NCI-H1694 (cell line): ENCODE measurements around the gene HNRNPUL2.
"Not testable (repeated sequence)": the region's sequence is repeated elsewhere in the genome, so short reads cannot be mapped to it uniquely, and the experiment has no call there.

Experiments
- DNase-seq: peaks from one replicate; lab custom pipeline; 2025; lab: John Stamatoyannopoulos, UW

HNRNPUL2 gene

DNA sequence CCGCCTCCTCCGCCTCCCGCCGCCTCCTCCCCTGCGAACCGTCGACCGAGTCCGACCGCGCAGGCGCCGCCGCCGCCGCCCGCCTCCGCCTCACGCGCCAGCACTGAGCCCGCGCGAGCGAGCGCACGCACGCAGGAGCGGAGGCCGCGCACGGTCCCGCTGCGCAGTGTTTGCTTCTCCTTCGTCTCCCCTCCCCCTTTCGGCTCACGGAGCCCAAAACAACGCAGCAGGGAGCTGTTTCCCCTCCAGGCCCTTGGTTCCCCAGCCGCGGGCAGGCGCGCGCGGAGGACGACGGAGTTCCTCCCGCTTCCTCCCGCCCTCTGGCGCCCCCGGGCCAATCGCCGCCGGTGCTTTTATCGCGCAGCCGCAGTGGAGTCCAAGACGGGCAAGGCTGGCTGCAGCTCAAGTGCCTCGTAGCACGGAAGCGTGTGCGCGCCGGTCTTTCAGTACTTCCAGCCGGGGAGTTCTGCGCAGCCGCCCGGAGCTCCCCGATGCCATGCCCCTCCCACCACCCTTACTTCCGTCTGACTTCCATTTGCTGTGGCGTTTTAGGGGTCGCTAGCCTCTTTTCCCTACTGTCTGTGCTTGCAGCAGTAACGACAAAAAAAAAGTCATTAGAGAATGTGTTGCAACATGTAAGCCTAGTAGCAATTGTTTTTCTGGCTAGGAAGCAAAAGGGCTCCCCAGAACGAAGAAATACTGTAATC is at the start of gene HNRNPUL2:
Gene HNRNPUL2 (minus strand): TSS at position 293 of the 707 bp plus-strand sequence. CDS start 301 bp downstream, outside the sequence.
- DNase-seq: peak; percentile 94

DNA sequence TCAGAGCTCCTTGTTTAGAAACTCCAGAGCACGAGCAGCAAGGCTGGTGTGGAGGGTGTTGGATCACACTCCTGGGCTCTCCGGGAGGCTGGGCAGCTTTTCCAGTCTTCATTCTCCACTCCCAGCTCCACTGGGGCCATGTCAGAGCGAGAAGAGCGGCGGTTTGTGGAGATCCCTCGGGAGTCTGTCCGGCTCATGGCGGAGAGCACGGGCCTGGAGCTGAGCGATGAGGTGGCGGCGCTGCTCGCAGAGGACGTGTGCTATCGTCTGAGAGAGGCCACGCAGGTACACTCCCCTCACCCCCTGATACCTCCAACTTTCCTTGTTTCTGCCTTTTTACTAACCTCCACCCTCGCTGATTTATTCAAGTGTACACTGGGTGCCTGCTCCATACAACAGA is 48.4 kb upstream of the HNRNPUL2 start:
- no peak for DNase-seq

DNA sequence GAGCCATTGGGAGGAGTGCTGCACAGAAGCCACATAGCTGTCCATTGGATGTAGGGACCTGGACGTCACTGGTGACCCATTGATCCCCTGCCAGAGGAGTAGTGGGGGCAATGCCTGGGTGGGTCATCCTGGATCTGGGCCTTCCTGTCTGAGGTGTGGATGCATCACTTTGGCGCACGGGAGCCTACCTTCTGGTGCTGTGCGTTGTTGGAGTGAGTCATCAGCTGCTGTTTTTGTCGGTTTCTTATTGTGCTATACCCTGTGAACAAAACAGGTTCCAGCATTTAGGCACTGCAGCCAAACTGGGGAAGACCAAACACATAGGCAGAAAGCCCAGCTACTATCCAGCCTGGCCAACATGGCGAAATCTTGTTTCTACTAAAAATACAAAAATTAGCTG is 47.1 kb upstream of the HNRNPUL2 start:
- DNase-seq: no peak

DNA sequence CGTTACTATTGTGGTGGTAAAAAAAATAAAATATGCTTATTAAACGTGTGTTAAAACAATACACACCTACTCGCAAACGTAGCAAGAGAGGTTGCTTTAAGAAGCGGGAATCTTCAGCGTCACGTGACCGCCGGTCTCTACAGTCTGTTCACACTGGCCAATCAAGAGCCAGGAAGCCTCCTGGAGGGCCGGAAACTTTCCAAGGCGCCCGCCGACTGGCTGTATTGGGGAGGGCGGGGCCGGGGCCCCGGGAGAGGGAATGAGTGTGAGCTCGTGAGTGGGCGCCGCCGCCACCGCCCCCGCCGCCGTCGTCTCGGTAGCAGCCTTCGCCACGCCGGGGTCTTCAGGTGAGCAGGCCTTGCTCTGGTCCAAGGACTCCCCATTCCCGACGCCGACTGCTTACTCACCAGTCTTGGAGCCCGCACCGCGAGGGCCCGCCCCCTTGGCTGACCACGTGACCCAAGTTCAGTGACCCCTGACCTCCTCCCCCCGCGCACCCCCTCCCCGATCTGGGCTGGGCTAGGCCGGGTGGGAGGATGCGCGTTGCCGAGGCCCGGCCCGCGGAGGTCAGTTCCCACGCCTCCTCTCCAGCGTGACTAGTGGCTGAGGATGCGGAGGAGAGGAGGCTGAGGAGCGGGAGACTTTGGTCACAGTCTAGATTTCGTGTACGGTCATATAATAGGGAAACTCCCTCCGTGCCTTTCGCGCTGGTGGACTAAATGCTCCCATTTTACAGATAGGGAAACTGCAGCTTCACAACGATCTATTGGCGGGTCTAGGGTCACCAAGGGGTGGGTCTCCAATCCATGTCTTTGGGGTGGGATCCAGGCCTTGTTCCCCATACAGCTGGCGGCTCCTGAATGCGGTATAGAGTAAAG is 44.1 kb upstream of the HNRNPUL2 start, which contains the start of gene TAF6L:
Gene TAF6L (plus strand): TSS at position 253 of the 878 bp plus-strand sequence. CDS start 4,388 bp downstream, outside the sequence.
- peak; percentile 95 for DNase-seq

- DNase-seq: no peak
Observed at GRCh38 chr11:62770778-62771143, 43.5 kb upstream of the HNRNPUL2 start.

GRCh38 chr11:62760867-62761227 is 33.6 kb upstream of the HNRNPUL2 start:
- not testable (repeated sequence) for DNase-seq

DNA sequence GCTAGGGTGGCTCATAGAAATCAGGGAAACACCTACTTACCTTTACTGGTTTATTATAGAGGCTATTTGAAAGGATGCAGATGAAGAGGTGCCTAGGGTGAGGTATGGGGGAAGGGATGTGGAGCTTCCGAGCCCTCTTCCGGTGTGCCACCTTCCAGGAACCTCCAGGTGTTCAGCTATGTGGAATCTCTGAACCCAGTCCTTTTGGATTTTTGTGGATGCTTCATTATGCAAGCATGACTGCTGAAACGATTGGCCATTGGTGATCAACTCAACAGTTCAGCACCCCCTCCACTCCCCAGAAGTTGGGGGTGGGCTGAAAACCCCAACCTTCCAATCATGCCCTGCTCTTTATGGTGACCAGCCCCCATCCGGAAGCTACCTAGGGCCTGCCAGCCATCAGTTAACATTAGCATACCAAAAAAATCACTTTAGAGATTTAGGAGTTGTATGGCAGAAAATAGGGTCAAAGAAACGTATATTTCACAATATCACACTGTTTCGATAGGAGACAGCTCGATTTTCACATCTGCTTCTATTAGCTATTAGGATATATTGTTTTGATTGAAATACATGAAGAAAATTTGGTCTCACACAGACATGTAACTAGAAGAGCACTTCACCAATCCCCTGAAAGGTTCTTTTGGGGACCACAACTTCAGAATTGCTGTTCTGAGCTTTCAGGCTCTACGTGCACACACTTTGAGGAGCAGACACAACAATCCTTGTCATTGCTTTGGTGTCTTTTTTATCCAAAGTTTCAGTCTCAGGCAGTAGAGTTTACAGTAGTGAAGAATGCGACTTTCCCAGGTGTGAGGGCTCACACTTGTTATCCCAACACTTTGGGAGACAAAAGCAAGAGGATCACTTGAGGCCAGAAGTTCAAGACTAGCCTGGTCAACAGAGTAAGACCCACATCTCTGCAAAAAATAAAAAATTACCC is 30.9 kb upstream of the HNRNPUL2 start:
- DNase-seq: no peak

DNA sequence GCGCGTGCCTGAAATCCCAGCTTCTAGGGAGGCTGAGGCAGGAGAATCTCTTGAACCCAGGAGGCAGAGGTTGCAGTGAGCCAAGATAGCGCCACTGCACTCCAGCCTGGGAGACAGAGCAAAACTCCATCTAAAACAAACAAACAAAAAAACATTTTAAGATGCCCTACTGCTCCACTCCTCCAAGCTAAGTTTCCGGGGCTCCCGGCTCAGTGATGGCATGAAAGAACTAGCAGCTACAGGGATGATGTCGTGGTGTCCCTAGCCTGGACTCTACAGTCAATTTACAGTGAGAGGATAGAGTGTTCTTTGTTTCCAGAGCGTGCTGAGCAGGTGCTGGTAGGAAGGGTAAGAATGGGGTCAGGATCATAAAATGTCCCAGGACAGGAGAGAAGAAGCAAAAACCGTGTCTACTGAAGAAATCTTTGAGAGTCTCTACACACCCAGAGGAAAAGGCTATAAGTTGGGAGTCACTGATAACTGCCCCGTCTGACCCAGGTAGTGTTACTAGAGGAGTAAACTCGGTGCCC is 27.9 kb upstream of the HNRNPUL2 start:
- no peak for DNase-seq

DNA sequence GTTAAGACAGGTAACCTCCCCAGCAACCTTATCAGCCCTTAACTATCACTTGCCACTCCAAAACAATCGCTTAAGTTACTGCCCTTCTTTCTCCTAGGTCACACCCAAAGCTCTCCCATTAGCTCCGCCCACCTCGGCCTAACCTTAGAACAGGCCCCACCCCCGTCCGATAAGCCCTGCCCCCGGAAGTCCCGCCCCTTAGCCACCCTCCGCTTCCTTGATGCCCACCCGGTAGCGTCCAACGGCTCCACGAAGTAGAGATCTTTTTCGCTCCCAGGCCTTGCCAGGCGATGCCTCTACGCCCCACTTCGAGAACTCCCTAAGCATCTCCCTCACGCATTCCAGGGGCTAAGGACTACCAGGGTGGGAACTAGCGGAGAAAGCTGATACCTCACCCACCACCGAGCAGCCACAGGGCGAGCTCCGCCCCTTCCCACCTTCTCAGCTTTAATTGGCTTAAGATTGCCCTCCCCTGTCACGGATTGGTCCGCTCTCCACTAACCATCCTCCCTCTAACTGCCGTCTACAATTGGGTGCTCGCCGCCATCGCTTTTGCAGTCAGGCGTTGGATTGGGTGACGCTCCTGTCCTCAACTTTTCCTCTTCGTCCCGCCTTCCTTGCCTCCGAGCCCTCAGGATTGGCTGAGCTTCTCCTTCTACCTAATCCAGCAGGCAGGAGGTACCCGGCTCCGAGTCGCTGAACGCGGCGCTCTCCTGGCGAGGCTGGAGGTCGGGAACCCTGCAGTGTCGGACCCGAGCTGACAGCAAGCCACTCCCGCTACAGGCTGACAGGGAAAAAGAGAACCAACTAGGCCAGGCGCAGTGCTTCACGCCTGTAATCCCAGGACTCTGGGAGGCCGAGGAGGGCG is 26.7 kb upstream of the HNRNPUL2 start, which contains the start of gene ZBTB3:
Gene ZBTB3 (minus strand): TSS at position 425 of the 868 bp plus-strand sequence. CDS start 496 bp downstream, outside the sequence.
- DNase-seq: peak; percentile 97

DNA sequence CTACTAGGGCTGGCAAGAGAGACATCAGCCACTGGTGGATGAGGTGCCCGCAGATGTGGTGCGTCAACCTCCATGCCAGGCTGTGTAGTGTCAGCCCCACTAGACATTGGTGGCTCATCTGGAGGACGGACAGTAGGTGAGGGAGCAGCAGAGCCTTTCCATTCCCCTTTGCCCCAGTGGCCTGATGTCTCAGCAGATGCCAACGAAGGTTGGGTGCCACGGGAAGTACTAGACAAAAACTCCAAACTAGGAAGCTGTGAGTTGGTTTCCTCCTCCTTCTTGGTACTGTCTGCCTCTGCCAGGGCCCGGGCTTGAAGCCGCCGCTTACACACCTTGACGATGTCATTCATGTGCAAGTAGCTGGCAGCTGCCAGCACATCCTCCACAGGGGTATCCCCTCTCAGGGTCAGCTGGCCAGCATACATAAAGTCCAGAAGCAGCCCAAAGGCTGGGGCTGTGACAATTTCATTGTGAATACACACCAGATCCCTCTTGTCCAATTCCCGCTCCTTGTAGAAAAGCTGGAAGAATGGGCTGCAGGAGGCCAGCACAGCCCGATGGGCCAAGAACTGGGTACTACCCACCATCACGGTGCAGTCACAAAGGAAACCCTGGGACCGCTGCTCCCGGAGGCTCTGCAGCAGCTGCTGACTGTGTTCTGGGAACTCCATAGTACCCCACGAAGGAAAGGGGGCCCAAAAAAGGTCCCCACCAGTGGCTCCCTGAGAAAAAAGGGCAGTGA is 25.9 kb upstream of the HNRNPUL2 start:
- DNase-seq: no peak

GRCh38 chr11:62752177-62752785 is 25.0 kb upstream of the HNRNPUL2 start:
- DNase-seq: no peak

GRCh38 chr11:62749931-62750330 is 22.7 kb upstream of the HNRNPUL2 start:
- not testable (repeated sequence) for DNase-seq

GRCh38 chr11:62747475-62748160 is 20.4 kb upstream of the HNRNPUL2 start:
- no peak for DNase-seq

DNA sequence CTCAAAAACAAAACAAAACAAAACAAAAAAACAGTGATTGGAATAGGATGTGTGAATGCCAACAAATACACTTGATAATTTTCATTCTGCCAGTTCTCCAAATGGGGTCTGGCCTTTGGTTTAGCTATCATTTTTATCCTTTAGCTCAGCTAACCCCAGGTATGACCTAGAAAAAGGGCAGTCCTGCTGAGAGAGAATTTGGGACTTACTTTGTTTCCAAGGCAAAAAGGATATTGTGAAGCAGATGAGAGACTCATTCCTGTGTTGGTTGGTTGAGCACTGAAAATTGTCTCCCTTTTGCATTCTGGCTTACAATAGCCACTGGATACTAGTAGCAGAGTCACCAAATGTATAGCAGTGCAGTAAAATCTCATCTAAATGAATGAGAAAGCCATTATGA is 9.9 kb upstream of the HNRNPUL2 start:
- no peak for DNase-seq

DNA sequence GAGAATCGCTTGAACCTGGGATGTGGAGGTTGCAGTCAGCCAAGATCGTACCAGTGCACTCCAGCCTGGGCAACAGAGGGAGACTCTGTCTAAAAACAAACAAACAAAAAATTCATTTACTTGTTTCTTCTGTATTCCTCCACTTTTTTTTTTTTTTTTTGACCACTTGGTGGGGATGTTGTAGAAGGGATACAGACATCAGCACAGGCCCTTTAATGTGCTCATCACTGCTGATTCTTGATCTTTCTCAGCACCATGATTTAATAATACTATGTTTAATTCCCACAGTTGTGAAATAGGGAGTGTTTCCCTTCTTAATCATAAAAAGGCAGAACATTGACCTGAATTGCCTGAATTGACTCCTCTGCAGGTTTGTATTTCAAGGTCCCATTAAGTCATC is 5.6 kb upstream of the HNRNPUL2 start:
- DNase-seq: peak; percentile 16

GRCh38 chr11:62730076-62730475 is 2.8 kb upstream of the HNRNPUL2 start:
- DNase-seq: not testable (repeated sequence)

DNA sequence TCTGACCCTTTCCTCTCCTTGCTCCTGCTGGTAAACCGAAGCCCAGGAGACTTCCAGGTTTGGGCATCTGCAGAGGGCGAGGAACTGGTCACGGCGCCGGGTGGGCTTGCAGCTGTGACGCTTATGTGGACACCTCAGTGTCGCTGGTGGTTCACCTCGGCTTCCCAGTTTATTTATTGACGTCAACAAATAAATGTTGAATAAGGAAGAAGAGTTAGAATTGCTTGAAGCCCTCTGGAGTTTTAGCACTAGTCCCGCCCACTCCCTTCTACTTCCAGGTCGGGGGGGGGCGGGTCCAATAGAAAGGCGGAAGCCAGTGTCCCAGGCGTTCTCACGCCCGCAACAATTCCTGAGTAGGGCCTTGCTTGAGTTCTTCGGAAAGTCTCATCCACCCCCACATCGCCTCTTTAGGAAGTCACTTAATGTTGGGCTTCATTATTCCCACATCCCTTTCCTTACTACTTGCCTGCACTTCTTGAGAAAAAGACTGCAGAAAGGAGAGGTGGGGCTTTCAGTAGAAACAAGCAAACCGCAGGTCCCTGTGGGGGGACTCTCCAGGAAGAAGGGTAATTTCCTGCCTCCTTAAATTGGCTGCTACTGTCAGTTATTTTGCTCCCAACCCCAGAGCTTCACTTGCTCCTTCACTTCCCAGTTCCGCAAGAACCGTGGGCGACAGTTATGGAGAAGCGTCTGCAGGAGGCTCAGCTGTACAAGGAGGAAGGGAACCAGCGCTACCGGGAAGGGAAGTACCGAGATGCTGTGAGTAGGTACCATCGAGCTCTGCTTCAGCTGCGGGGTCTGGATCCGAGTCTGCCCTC is 1.1 kb upstream of the HNRNPUL2 start, which contains the start of gene TTC9C:
Gene TTC9C (plus strand): TSS at position 316 of the 818 bp plus-strand sequence. CDS start 363 bp downstream, at position 679.
- DNase-seq: peak; percentile 67

- peak; percentile 96 for DNase-seq
Observed at GRCh38 chr11:62727872-62728170, 564 bp upstream of the HNRNPUL2 start.
